GM12891 (cell line): ENCODE data around the gene ZDHHC14.

Experiments
- POLR2A ChIP-seq: IDR thresholded peaks from 2 replicates; pipeline ENCODE4 v1.6.1; 2011; ENCODE audit warnings: low read depth, low read length, control low read depth
- POLR2AphosphoS5 ChIP-seq: IDR thresholded peaks from 2 replicates; pipeline ENCODE4 v1.6.1; 2011; ENCODE audit warnings: low read depth, low read length, control low read depth
- TAF1 ChIP-seq: IDR thresholded peaks from 2 replicates; pipeline ENCODE4 v1.6.1; 2011; ENCODE audit warnings: low read depth, low read length, control low read depth

GRCh38 chr6:157405986-157406385, 25.0 kb downstream of the ZDHHC14 start:
- TF ChIP-seq POLR2A: no peak
- no peak for TF ChIP-seq POLR2AphosphoS5
- TF ChIP-seq TAF1: no peak
